Chondrocyte (in vitro differentiated cells): ENCODE results near the gene NPLOC4. TPM values are rescaled to one million over a fixed set of nuclear protein-coding genes. Genes with fewer than 3 reads are reported as not detected.

ENCODE experiments used
- DNase-seq: peaks from one replicate; pipeline ENCODE4 v3.0.0; 2021; ENCODE audit warnings: mixed read lengths, low spot score
- H3K27ac Mint-ChIP-seq: one replicate; pipeline ENCODE4 v1.8.0; 2021; ENCODE audit warnings: mild to moderate bottlenecking, moderate library complexity, mixed read lengths; ENCODE audit not compliant: unreplicated experiment
- H3K27me3 Mint-ChIP-seq: 2 replicates; pipeline ENCODE4 v1.8.0; 2021; ENCODE audit warnings: low read depth, mixed read lengths
- H3K36me3 Mint-ChIP-seq: 2 replicates; pipeline ENCODE4 v1.8.0; 2021; ENCODE audit warnings: low read depth, mixed read lengths
- H3K4me1 Mint-ChIP-seq: 2 replicates; pipeline ENCODE4 v1.8.0; 2021; ENCODE audit warnings: low read depth, mild to moderate bottlenecking, mixed read lengths
- H3K4me3 Mint-ChIP-seq: one replicate; pipeline ENCODE4 v1.8.0; 2021; ENCODE audit warnings: mild to moderate bottlenecking, moderate library complexity, mixed read lengths; ENCODE audit not compliant: unreplicated experiment
- H3K9me3 Mint-ChIP-seq: 2 replicates; pipeline ENCODE4 v1.8.0; 2021; ENCODE audit warnings: low read depth, mixed read lengths
- CTCF ChIP-seq: fragments of 200-600 bp; sonication (generic); IDR thresholded peaks from 2 replicates; pipeline ENCODE4 v1.5.0; 2021; ENCODE audit warnings: antibody characterized with exemption, mild to moderate bottlenecking, moderate library complexity
- total RNA-seq: library from RNA; stranded (reverse); gene quantifications from 3 replicates; pipeline ENCODE4 v1.2.1, GENCODE V29; 2021

The NPLOC4 gene
- total RNA-seq, 1 donor from 2014 or later, result 110 TPM

DNA sequence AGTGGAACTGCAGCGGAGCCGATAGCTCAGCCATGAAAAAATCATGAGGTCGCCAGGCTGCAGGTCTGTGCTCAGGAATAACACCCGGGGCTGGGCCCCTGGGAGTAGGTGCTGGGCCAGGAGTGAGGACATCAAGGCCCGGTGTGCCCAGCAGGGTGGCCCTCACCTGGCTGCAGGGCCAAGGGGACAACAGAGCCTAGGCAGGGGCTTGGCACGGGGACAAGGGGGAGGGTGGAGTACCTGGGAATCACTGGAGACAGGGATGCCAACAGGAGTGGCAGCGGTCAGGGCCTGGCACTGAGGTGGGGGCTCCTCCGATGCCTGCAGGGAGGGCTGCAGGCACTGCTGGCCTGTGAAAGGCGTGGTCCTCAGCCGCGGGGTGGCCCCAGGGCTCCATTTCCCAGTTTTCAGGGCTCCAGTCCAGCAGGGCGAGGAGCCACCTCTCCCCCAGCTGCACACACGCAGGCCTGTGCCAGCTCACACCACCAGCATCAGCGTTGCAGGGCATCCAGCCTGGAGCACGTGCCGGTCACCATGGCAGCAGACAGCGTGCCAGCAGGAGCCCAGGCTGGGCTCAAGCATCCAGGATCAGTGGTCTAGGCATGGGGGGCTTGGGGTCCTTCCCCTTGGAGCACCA, 113.4 kb downstream of the NPLOC4 start:
- Mint-ChIP-seq H3K9me3 (no peaks in the 10 kb centered on the region), H3K27me3 (no peaks in the 10 kb centered on the region), H3K4me3 (no peak overlapping the region), H3K36me3 (no peaks in the 10 kb centered on the region), H3K4me1 (peaks cover 17% of the 10 kb centered on the region), H3K27ac (no peak overlapping the region)
- DNase-seq, result no peak
- TF ChIP-seq CTCF, result peak; percentile 4

DNA sequence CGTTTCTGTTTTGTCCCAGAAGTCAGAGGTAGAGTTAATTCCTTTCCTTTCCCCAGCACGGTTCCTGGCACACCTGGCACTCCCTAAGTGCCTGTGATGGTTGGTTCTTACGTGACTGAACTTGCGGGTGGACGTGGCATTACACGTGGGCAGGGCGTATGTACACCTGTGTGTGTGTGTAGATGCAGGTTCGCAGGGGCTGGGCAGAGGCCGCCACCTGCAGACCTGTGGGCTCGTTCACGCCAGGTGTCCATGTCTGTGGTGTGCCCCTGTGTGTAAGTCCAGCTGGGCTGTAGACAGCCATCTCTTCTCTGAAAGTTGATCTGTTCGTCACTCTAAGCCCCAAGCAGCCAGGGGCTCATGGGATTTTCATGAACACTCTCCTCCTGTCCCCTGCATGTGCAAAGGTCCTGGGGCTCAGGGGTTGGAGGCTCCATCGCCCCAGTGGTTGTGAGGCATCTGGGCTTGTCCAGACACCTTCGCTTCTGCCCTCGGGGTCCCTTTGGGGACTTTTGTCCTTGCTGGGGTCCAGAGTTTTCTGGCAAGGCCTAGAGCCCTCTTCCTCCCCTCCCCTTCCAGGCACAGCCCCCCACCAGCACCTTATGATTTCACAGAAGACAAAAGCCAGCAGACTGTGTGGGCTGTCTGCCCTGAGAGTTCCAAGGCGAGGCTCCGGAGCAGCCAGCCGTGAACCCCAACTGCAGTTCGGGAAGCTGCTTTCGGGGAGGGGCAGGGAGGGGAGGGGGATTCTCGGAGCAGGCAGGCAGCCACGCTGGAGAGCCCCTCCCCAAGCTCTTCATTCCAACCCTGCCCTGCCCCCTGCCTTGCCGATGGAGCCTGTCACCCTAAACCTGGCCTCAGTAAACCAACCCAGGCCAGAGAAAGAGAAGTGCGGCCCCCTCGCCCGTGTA, 114.2 kb downstream of the NPLOC4 start:
- Mint-ChIP-seq H3K36me3 (no peaks in the 10 kb centered on the region), H3K4me3 (no peak overlapping the region), H3K9me3 (no peaks in the 10 kb centered on the region), H3K4me1 (peaks cover 24% of the 10 kb centered on the region), H3K27me3 (no peaks in the 10 kb centered on the region), H3K27ac (no peak overlapping the region)
- peak; percentile 56 for TF ChIP-seq CTCF
- no peak for DNase-seq

GRCh38 chr17:81520021-81520901, 116.7 kb downstream of the NPLOC4 start:
- DNase-seq, result no peak
- no peak for TF ChIP-seq CTCF
- H3K36me3 Mint-ChIP-seq, result no peaks in the 10 kb centered on the region
- no peak overlapping the region for H3K27ac Mint-ChIP-seq
- H3K9me3 Mint-ChIP-seq, result no peaks in the 10 kb centered on the region
- H3K4me3 Mint-ChIP-seq, result no peak overlapping the region
- no peaks in the 10 kb centered on the region for H3K27me3 Mint-ChIP-seq
- H3K4me1 Mint-ChIP-seq, result peaks cover 33% of the 10 kb centered on the region

GRCh38 chr17:81519284-81520020, 117.5 kb downstream of the NPLOC4 start:
- H3K4me1 Mint-ChIP-seq, result peaks cover 33% of the 10 kb centered on the region
- H3K4me3 Mint-ChIP-seq, result no peak overlapping the region
- no peaks in the 10 kb centered on the region for H3K9me3 Mint-ChIP-seq
- H3K27me3 Mint-ChIP-seq, result no peaks in the 10 kb centered on the region
- H3K36me3 Mint-ChIP-seq, result no peaks in the 10 kb centered on the region
- peak; percentile 86 for DNase-seq
- no peak overlapping the region for H3K27ac Mint-ChIP-seq
- TF ChIP-seq CTCF, result peak; percentile 69
